GM19328 (cell line): ENCODE data around the gene TNFSF4.
"Not testable (repeated sequence)": the region's sequence is repeated elsewhere in the genome, so short reads cannot be mapped to it uniquely, and the experiment has no call there.

Experiments used
- ATAC-seq: cut with Tn5 transposase; IDR thresholded peaks from one replicate; pipeline ENCODE4 v1.9.1; 2021; ENCODE audit warnings: mild to moderate bottlenecking, moderate library complexity; ENCODE audit not compliant: unreplicated experiment

TNFSF4 gene

GRCh38 chr1:173168941-173169340, 38.2 kb downstream of the TNFSF4 start:
- ATAC-seq, result no peak

DNA sequence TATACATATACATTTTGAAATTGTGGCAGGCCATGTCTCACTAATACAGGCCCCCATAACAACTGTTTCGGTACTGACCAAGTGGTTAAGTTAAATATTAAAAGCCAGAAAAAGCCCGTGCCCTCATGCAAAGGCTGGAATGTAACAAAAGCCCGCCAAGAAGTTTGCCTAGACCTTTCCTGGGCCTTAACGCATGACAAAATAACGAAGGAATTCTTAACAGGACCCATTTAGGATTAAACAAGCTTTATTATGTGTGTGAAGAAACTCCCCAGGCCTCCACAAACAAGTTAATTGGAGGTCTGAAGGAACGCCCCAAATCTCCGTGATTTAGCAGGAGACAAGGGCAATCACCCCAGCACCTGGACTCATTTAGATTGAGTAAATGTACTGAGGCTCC, 42.4 kb downstream of the TNFSF4 start:
- ATAC-seq, result no peak

- no peak for ATAC-seq
These were observed 43.0 kb downstream of the TNFSF4 start for GRCh38 chr1:173164178-173164577.

- no peak for ATAC-seq
These were observed 43.9 kb downstream of the TNFSF4 start for GRCh38 chr1:173163222-173163621.

DNA sequence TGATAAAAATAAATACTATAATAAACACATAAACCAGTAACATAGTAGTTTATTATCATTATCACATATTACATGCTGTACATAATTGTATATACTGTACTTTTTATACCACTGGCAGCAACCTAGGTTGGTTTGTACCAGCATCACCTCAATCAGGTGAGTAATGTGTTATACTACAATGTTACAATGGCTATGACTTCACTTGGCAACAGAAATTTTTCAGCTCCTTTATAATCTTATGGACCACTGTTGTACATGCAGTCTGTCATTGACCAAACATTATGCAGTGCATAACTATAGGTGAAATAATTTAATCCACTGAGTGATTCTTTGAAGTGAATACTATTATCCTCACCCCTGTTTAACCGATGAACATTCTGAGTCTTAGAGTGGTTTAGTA, 44.5 kb downstream of the TNFSF4 start:
- no peak for ATAC-seq

DNA sequence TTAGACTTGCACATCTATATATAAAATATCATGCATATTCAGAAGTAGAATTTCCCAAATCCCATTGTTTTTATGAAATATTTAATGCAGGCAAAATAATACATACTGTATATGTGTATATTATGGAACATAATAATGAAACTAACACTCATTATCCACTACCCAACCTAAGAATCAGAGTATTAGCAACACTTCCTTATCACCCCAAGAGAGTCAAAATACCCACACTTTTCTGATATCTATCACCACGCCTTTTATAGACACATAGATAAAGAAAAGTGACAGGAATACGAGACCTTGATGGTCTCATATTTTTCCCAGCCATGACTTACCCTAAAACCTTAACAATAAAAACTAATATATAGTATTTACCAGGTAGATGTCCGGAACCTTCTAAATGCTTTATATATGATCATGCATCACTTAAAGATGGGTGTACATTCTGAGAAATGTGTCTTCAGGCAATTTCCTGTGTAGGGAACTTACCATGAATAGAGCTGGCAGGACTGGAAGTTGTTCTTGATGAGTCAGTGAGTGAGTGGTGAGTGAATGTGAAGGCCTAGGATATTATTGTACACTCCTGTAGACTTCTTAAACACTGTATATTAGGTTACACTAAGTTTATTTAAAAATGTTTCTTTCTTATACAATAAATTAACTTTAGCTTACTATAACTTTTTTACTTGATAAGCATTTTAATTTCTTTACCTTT, 45.5 kb downstream of the TNFSF4 start:
- ATAC-seq, result no peak

DNA sequence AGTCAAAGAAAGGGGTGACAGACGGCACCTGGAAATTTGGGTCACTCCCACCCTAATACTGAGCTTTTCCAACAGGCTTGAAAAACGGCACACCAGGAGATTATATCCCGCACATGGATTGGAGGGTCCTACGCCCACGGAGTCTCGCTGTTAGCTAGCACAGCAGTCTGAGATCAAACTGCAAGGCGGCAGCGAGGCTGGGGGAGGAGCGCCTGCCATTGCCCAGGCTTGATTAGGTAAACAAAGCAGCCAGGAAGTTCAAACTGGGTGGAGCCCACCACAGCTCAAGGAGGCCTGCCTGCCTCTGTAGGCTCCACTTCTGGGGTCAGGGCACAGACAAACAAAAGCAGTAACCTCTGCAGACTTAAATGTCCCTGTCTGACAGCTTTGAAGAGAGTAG, 53.2 kb downstream of the TNFSF4 start:
- not testable (repeated sequence) for ATAC-seq

GRCh38 chr1:173153503-173153902, 53.6 kb downstream of the TNFSF4 start:
- no peak for ATAC-seq

DNA sequence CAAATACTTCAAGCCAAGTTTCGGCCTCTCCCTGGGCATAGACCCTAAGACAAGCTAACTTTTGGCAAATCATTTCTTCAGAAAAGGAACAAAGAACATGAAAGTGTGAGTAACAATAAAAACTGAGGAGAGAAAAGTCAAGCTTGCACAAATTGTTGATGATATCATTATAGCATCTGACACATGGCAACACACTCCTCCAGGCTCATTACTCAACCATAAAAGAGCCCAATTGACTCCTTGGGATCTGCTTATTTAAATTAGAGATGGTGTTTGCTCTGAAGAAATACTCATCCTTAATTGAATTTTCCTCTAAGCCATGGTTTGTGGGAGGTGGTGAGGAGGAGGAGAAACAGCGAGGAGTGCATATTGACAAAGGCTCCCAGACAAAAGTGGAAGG, 54.5 kb downstream of the TNFSF4 start:
- no peak for ATAC-seq

GRCh38 chr1:173150795-173151194, 56.3 kb downstream of the TNFSF4 start:
- no peak for ATAC-seq

- no peak for ATAC-seq
These were observed 57.2 kb downstream of the TNFSF4 start for GRCh38 chr1:173149887-173150286.

DNA sequence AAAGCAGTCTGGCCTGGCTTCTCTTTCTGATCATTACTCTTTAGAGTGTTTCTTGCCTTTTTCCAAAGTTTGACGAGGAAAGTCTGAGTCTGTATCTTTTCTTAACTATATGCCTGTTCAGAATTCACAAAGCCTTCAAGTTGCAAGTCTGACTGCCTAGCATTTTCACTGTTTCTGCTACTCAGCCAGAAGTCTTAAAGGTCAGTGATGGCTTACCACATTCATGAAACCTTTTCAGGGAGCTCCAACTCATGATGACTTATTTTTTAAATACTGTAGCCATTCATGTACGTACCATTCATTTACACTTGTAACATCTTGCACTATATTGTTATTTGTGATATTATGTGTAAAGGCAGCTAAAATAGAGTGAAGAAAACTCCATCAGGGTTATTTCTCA, 58.2 kb downstream of the TNFSF4 start:
- ATAC-seq, result no peak

DNA sequence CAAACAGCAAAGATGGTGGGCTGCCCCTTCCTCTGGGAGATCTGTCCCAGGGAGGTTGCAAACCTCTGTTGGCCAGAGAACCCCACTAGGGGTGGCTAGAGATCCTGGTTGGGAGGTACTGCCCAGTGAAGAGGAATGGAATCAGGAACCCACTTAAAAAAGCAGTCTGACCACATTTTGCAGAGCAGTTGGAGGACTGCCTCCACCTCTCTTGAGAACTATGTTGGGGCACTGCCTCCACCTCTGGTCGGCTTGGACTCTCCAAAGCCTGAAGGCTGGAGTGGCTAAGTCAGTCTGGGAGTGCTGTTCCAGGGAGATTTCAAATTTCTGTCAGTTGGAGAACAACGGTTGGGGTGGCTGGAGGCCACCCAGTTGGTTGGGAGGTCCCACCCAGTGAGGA, 58.6 kb downstream of the TNFSF4 start:
- no peak for ATAC-seq

- no peak for ATAC-seq
These were observed 66.4 kb downstream of the TNFSF4 start for GRCh38 chr1:173140733-173141132.

GRCh38 chr1:173139706-173140105, 67.4 kb downstream of the TNFSF4 start:
- ATAC-seq, result no peak

DNA sequence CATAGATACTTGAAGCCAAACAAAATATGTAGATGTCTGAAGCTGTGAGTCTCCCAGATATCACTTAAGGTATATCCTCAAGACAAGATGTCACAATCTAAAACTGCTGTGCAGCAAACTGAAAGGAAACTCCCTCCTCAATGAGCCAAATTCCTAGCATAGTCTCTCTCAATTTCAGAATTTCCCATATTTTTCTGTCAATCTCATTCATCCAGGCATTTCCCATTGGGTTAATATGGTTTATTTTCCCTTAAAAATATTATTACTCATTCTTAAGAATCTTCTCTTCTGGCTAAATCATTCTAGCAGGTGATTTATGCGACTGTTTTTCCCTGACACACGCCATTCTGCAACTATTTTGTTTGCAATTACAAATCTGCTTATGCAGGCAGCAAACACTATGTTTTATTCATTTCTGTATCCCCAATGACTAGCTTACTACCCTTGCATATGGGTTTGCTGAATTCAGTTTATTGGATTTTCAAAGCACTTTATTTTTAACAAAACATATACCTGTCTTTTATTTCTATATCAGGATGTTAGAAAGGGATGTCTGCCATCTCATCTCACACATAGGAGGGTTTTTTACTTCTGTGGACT, 69.9 kb downstream of the TNFSF4 start:
- no peak for ATAC-seq

GRCh38 chr1:173134800-173135199, 72.3 kb downstream of the TNFSF4 start:
- ATAC-seq, result no peak

GRCh38 chr1:173134029-173134428, 73.1 kb downstream of the TNFSF4 start:
- no peak for ATAC-seq
